MG63 (cell line): ENCODE measurements around the gene TNNT3. TPM values are rescaled to one million over a fixed set of nuclear protein-coding genes. Genes with fewer than 3 reads are reported as not detected.
"Not testable (repeated sequence)": the region's sequence is repeated elsewhere in the genome, so short reads cannot be mapped to it uniquely, and the experiment has no call there.

ENCODE experiments used
- DNase-seq: peaks from one replicate; pipeline ENCODE4 v3.0.0-alpha.2; 2020
- H3K27me3 ChIP-seq: fragments of 250-450 bp; sonication (Bioruptor Pico); 2 replicates; pipeline ENCODE4 v1.5.1; 2020; ENCODE audit warnings: mild to moderate bottlenecking, moderate library complexity
- H3K36me3 ChIP-seq: fragments of 250-450 bp; sonication (Bioruptor Pico); 2 replicates; pipeline ENCODE4 v1.5.1; 2020; ENCODE audit warnings: mild to moderate bottlenecking, moderate library complexity
- H3K4me3 ChIP-seq: fragments of 250-450 bp; sonication (Bioruptor Pico); 2 replicates; pipeline ENCODE4 v1.5.1; 2020; ENCODE audit warnings: mild to moderate bottlenecking, moderate library complexity
- H3K9me3 ChIP-seq: fragments of 250-450 bp; sonication (Bioruptor Pico); 2 replicates; pipeline ENCODE4 v1.5.1; 2020; ENCODE audit warnings: mild to moderate bottlenecking, moderate library complexity
- total RNA-seq: library from RNA; depleted of rRNA; stranded (reverse); fragments of >200 nt; shearing (Covaris generic); gene quantifications from 2 replicates; pipeline ENCODE4 v1.2.3, GENCODE V29; 2014; ENCODE audit warnings: low replicate concordance; rRNA removed

The TNNT3 gene
- total RNA-seq = not detected in 2 replicates

- Histone ChIP-seq H3K4me3 (no peak within 1 kb of the TSS), H3K27me3 (no peaks in the 10 kb centered on the region), H3K36me3 (no peaks in the 10 kb centered on the region), H3K9me3 (no peaks in the 10 kb centered on the region)
- no peak for DNase-seq
Observed at GRCh38 chr11:1919391-1920127, at the start of gene TNNT3. Gene TNNT3, plus strand, starts transcription at chr11:1919703. Its CDS starts 3,172 bp downstream, at chr11:1922875.

DNA sequence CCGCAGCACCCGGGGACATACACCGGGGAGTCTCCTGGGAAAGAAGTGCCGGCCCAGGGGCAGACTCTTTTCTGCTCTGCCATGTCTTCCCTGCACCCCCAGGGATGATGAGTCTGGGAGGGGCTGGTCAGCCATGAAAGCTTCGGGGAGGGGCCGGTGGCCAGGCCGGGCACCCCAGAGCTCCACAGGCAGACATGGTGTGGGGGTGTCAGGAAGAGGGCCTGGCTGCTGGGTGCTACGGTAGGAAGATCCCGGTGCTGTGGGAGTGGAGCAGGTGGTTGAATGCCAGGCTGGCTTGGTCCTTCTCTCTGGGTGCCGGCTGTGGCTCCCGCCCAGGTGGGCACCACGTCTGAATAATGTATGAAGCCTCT is 49.2 kb upstream of the TNNT3 start:
- H3K4me3 ChIP-seq = peak overlapping the region; percentile 57
- 0 out of 2 replicates have a peak, but pooled peaks cover 2% of the 10 kb centered on the region for H3K36me3 ChIP-seq

DNA sequence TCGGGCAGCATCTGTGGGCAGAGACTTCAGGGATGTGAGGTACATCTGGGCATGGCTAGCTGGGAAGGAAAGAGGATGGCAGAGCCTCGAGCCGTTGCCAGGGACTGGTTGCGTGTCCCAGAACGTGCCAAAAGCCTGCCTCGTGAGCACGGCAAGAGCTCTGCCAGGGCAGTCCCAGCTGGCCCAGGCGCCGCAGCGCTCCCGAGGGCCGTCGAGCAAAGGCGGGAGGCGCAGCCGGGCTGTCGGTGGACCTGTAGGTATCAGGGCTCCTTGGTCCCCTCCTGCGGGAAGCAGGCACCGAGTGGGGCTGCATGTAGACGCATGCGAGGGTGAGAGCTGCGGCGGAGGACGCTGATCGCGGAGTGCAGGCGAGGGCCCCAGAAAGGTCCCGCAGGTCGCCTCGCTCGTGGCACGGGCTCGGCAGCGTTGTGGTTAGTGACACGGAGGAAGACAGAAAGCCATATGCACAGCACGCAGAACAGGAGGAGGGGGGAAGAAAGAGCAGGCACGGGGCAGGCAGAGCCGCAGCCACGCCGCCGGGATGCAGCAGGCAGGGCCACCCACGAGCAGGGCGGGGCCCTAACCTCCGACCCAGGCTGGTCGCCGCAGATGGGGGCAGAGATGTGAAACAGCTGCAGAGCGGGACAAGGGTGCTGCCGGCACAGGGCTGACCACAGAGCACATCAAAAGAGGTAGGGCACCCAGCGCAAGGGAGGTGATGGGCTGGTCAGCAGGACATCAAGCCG is 48.6 kb upstream of the TNNT3 start:
- Histone ChIP-seq H3K27me3 (0 out of 2 replicates have a peak, but pooled peaks cover 2% of the 10 kb centered on the region), H3K4me3 (peak overlapping the region; percentile 57), H3K9me3 (no peaks in the 10 kb centered on the region), H3K36me3 (0 out of 2 replicates have a peak, but pooled peaks cover 2% of the 10 kb centered on the region)
- peak; percentile 88 for DNase-seq

More for the DNA sequence above, 49.2 kb upstream of the TNNT3 start:
- Histone ChIP-seq H3K27me3 (0 out of 2 replicates have a peak, but pooled peaks cover 2% of the 10 kb centered on the region), H3K9me3 (no peaks in the 10 kb centered on the region)
- no peak for DNase-seq

DNA sequence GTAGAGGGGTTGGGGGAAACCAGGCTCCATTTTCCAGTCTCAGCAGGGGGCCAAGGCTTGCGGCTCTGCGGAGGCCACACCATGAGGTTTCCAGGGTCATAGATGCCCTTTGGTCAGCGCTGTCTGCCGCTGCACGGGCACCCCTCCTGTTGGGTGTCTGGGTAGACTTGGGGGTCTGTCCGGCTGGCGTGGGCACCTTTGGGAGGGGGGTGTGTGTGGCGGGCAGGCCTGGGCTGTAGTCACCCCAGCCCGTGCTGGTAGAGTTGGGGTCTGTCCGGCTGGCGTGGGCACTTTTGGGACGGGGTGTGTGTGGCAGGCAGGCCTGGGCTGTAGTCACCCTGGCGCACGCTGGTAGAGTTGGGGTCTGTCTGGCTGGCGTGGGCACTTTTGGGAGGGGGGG is 48.0 kb upstream of the TNNT3 start:
- Histone ChIP-seq H3K4me3 (peak overlapping the region; percentile 57), H3K36me3 (0 out of 2 replicates have a peak, but pooled peaks cover 2% of the 10 kb centered on the region), H3K27me3 (0 out of 2 replicates have a peak, but pooled peaks cover 2% of the 10 kb centered on the region), H3K9me3 (no peaks in the 10 kb centered on the region)
- DNase-seq = no peak

GRCh38 chr11:1872267-1872985 is 47.1 kb upstream of the TNNT3 start:
- Histone ChIP-seq H3K27me3 (0 out of 2 replicates have a peak, but pooled peaks cover 2% of the 10 kb centered on the region), H3K36me3 (0 out of 2 replicates have a peak, but pooled peaks cover 2% of the 10 kb centered on the region), H3K4me3 (peak overlapping the region; percentile 57), H3K9me3 (no peaks in the 10 kb centered on the region)
- no peak for DNase-seq

DNA sequence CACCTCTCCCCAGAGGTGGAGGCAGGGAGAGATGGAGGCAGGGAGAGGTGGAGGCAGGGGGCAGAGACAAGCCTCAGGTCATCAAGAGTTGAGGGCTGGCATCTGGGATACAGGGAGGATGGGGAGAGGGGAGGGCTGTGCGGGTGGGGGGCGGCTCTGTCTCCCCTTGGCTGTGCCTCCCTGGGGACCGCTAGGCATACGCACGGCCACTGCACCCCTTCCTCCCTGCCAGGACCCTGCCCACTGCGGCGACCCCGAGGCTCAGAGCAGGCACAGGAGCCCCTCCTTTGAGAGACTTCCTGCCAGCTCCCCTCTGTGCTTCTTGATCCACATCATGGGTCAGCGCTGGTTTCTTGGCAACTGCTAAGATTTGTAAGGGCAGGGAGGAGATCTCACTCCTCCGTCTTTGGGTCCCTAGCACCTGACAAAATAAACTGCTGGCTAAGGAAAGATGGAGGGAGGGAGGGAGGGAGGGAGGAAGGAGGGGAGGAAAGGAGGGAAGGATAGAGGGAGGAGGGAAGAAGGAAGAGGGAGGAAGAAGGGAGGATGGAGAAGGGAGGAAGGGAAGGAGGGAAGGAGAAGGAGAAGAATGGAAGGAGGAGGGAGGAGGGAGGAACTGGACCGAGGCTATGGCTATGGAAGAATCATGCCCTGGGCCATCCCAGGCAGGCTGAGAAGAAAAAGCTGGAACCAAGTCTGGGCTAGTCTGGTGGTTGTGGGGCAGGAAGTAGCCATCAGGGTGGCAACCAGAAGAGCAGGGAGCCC is 46.3 kb upstream of the TNNT3 start:
- DNase-seq = peak; percentile 79
- H3K36me3 ChIP-seq = peaks cover 8% of the 10 kb centered on the region; the same call in 1 of the 2 replicates
- H3K4me3 ChIP-seq = peak overlapping the region; percentile 32
- H3K27me3 ChIP-seq = 0 out of 2 replicates have a peak, but pooled peaks cover 2% of the 10 kb centered on the region
- H3K9me3 ChIP-seq = no peaks in the 10 kb centered on the region

GRCh38 chr11:1873813-1874150 is 45.7 kb upstream of the TNNT3 start:
- not testable (repeated sequence) for H3K9me3 ChIP-seq, H3K27me3 ChIP-seq, DNase-seq, H3K36me3 ChIP-seq
- H3K4me3 ChIP-seq = peak overlapping the region; percentile 32

- H3K4me3 ChIP-seq, H3K9me3 ChIP-seq, DNase-seq, H3K36me3 ChIP-seq, H3K27me3 ChIP-seq: not testable (repeated sequence)
Observed at GRCh38 chr11:1874441-1875092, 44.9 kb upstream of the TNNT3 start.

- no peak for DNase-seq
- Histone ChIP-seq H3K36me3 (peaks cover 8% of the 10 kb centered on the region), H3K4me3 (no peak overlapping the region), H3K9me3 (no peaks in the 10 kb centered on the region), H3K27me3 (no peaks in the 10 kb centered on the region)
Observed at GRCh38 chr11:1875093-1875850, 44.2 kb upstream of the TNNT3 start.

DNA sequence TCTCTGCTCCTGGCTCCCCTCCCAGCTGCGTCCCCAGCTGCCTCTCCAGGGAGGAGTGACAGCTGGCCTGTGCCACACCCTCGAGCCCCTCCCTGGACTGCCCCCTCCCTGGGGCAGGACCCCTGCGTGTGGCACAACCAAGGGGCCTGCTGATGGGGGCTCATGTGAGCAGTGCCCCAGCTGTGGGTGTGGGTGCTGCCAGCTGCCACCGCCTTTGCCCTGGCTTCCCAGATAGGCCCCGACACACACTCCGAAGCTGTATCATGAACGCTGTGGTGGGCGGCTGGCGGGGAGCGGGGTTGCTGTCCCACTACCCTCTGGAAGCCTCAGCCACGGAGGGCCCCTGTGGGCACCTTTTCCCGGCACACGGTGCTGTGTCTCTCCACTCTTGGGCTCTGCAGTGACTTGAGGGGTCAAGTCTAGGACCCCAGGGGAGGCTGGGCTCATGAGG is 43.6 kb upstream of the TNNT3 start:
- H3K36me3 ChIP-seq = peaks cover 12% of the 10 kb centered on the region
- H3K4me3 ChIP-seq, H3K27me3 ChIP-seq, DNase-seq, H3K9me3 ChIP-seq: not testable (repeated sequence)

DNA sequence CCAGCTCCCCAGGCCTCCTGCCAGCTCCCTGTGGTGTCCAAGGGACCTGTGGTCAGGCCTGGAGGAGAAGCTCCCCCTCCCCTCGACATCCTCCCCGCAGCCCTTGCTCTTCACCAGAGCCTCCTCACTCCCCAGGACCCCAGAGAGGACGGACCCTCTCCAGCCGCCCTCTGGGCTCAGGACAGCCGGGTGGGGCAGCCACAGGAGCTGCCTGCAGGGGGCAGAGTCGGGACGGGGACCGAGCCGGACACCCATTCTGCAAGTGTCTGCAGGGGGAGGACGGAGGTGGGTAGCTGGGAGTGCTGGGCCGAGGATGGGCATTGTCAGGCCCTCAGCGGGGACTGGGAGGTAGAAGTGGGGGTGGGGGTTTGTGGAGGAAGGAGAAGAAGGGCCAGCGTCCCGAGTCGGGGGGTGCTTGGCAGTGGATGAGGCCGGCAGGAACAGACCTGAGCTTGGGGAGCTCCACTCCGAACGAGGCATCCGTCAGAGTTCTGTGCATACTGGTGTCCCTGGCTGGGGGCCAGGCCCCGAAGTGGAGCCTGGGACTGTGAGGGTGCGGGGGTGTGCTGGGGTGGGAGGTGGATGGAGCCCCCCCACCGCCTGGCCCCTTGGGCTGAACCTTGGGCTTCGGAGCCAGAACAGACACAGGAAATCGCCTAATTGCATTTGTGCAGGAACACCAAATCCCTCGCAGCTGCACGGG is 43.0 kb upstream of the TNNT3 start:
- H3K9me3 ChIP-seq = no peaks in the 10 kb centered on the region
- peaks cover 17% of the 10 kb centered on the region for H3K36me3 ChIP-seq
- peak overlapping the region; percentile 27 for H3K4me3 ChIP-seq
- H3K27me3 ChIP-seq = no peaks in the 10 kb centered on the region
- peak; percentile 86 for DNase-seq

DNA sequence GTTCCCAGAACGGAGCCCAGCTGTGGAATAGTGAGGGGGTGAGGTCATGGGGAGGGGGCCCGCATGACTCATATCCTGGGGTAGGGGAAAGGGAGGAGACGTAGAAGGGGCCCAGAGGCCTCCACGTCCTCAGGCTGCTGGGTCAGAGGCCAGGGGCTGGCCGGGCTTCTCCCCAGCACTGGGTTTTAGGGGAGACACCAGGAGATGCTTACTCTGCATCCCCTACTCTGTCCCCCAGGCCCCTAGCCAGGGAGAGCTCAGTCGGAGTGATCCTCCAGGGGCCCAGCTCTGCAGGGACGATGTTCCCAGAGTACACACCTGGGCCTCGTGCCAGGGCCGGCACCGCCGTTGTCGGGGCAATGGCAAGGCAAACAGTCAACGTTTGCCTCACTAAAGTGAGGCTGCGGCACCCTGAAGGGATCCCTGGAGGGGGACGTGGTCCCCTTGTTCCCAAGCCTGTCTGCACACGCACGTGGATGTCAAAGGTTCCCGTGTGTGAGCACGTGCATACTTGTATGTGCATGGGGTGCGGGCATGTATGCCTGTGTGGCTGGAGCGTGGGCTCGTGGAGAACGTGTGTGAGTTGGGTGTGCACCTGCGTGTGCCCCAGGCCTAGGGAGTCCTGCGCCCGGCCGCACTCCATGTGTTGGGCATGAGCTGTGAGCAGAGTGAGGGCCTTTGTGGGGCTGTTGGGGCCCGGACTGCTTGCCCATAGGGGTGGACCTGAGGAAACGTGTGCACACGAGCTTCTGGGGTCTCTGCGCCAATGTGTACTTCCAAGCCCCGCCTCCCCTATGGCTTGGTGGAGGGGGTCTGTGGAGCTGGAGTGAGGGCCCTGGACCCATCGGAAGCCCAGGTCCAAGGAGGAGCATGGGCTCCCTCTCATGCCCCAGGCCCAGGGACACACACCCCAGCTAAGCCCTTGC is 42.0 kb upstream of the TNNT3 start:
- no peak overlapping the region for H3K4me3 ChIP-seq
- H3K36me3 ChIP-seq = peaks cover 21% of the 10 kb centered on the region
- no peaks in the 10 kb centered on the region for H3K9me3 ChIP-seq
- no peaks in the 10 kb centered on the region for H3K27me3 ChIP-seq
- peak; percentile 79 for DNase-seq

DNA sequence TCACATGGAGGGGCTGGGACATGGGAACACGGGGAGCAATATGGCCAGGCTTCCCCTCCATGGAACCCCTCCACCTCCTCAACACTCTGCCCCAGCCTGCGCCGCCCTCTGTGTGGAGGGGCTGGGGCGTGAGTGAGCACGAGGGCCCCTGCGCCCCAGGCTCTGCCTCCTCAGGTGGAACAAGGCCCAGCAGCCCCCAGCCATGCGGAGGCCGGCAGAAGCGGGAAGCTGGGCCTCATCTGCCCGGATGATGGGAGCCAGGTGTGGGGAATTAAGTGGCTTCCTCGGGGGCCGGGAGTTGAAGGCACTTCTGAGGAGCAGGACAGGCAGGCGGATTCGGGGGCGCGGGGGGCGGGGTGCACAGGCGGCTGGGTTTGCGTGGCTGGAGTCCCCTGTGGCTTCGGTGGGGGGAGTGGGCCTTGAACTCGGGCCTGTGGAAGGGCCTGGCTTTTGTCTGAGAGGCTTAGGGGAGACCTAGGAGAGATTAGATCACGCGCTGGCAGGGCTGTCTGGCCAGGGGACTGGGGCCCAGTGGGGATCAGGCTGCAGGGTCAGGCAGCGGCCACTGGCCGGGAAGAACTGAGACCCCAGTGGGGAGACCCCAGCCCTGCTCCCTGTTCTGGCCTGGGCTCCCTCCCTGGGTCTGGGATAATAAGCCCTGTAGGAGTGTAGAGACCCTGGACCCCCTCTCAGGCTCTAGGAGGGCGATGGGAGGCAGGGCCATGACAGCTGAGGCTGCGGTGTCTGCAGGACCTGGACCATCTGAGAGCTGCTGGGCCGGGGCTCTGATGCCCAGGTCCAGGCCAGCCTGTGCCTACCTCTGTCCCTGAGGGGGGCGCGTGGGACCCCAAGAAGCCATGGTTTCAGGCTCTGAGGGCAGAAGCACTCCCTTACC is 41.1 kb upstream of the TNNT3 start:
- peaks cover 26% of the 10 kb centered on the region for H3K36me3 ChIP-seq
- DNase-seq = no peak
- H3K9me3 ChIP-seq = no peaks in the 10 kb centered on the region
- H3K4me3 ChIP-seq = no peak overlapping the region
- H3K27me3 ChIP-seq = no peaks in the 10 kb centered on the region
